Measurements from ENCODE around the gene KAZALD1.
A peak's percentile ranks its signal among the peaks of the same experiment; 100 is the strongest.

KAZALD1 gene

GRCh38 chr10:101043363-101043707, 18.5 kb upstream of the KAZALD1 start:
- Histone ChIP-seq H3K4me1 (ENCODE audit: control insufficient read depth, insufficient read depth, low read length) (peaks cover 27% of the 10 kb centered on the region), H3K9ac (ENCODE audit: low read length) (peak overlapping the region; percentile 85), H3K9me3 (ENCODE audit: control insufficient read depth, low read length) (no peaks in the 10 kb centered on the region), H3K36me3 (ENCODE audit: control insufficient read depth, insufficient read depth, low read length) (no peaks in the 10 kb centered on the region), H3K27me3 (ENCODE audit: control insufficient read depth, insufficient read depth, low read length) (peaks cover 20% of the 10 kb centered on the region), H3K4me3 (ENCODE audit: low read length) (peak overlapping the region; percentile 61)

GRCh38 chr10:101044117-101044516, 17.7 kb upstream of the KAZALD1 start:
- H3K36me3 ChIP-seq (ENCODE audit: control insufficient read depth, insufficient read depth, low read length): no peaks in the 10 kb centered on the region
- H3K27me3 ChIP-seq (ENCODE audit: control insufficient read depth, insufficient read depth, low read length): peaks cover 27% of the 10 kb centered on the region
- H3K4me1 ChIP-seq (ENCODE audit: control insufficient read depth, insufficient read depth, low read length): peaks cover 32% of the 10 kb centered on the region

GRCh38 chr10:101046332-101047238, 15.2 kb upstream of the KAZALD1 start:
- Histone ChIP-seq H3K27me3 (ENCODE audit: control insufficient read depth, insufficient read depth, low read length) (peaks cover 49% of the 10 kb centered on the region), H3K36me3 (ENCODE audit: control insufficient read depth, insufficient read depth, low read length) (no peaks in the 10 kb centered on the region), H3K9me3 (ENCODE audit: control insufficient read depth, low read length) (no peaks in the 10 kb centered on the region), H3K4me3 (ENCODE audit: low read length) (no peak overlapping the region), H3K4me1 (ENCODE audit: control insufficient read depth, insufficient read depth, low read length) (peaks cover 31% of the 10 kb centered on the region), H3K9ac (ENCODE audit: low read length) (no peak overlapping the region)

More at GRCh38 chr10:101044117-101044516, 17.7 kb upstream of the KAZALD1 start:
- no peak overlapping the region for H3K4me3 ChIP-seq (ENCODE audit: low read length)
- H3K9me3 ChIP-seq (ENCODE audit: control insufficient read depth, low read length): no peaks in the 10 kb centered on the region
- H3K9ac ChIP-seq (ENCODE audit: low read length): no peak overlapping the region

- Histone ChIP-seq H3K4me3 (ENCODE audit: low read length) (no peak overlapping the region), H3K27me3 (ENCODE audit: control insufficient read depth, insufficient read depth, low read length) (peaks cover 49% of the 10 kb centered on the region), H3K4me1 (ENCODE audit: control insufficient read depth, insufficient read depth, low read length) (peaks cover 24% of the 10 kb centered on the region)
Measured at GRCh38 chr10:101047268-101047667, 14.5 kb upstream of the KAZALD1 start.

GRCh38 chr10:101047961-101048892, 13.6 kb upstream of the KAZALD1 start:
- Histone ChIP-seq H3K9ac (ENCODE audit: low read length) (no peak overlapping the region), H3K4me3 (ENCODE audit: low read length) (no peak overlapping the region), H3K36me3 (ENCODE audit: control insufficient read depth, insufficient read depth, low read length) (no peaks in the 10 kb centered on the region), H3K27me3 (ENCODE audit: control insufficient read depth, insufficient read depth, low read length) (peaks cover 49% of the 10 kb centered on the region), H3K4me1 (ENCODE audit: control insufficient read depth, insufficient read depth, low read length) (peaks cover 18% of the 10 kb centered on the region), H3K9me3 (ENCODE audit: control insufficient read depth, low read length) (no peaks in the 10 kb centered on the region)

More at GRCh38 chr10:101047268-101047667, 14.5 kb upstream of the KAZALD1 start:
- H3K9ac ChIP-seq (ENCODE audit: low read length): no peak overlapping the region
- no peaks in the 10 kb centered on the region for H3K36me3 ChIP-seq (ENCODE audit: control insufficient read depth, insufficient read depth, low read length)
- no peaks in the 10 kb centered on the region for H3K9me3 ChIP-seq (ENCODE audit: control insufficient read depth, low read length)

- Histone ChIP-seq H3K27me3 (ENCODE audit: control insufficient read depth, insufficient read depth, low read length) (peaks cover 49% of the 10 kb centered on the region), H3K9ac (ENCODE audit: low read length) (no peak overlapping the region), H3K36me3 (ENCODE audit: control insufficient read depth, insufficient read depth, low read length) (no peaks in the 10 kb centered on the region), H3K4me3 (ENCODE audit: low read length) (no peak overlapping the region), H3K9me3 (ENCODE audit: control insufficient read depth, low read length) (no peaks in the 10 kb centered on the region), H3K4me1 (ENCODE audit: control insufficient read depth, insufficient read depth, low read length) (peaks cover 17% of the 10 kb centered on the region)
Measured at GRCh38 chr10:101050208-101051069, 11.3 kb upstream of the KAZALD1 start.

GRCh38 chr10:101052285-101052684, 9.5 kb upstream of the KAZALD1 start:
- no peak overlapping the region for H3K4me3 ChIP-seq (ENCODE audit: low read length)
- H3K9ac ChIP-seq (ENCODE audit: low read length): no peak overlapping the region
- H3K4me1 ChIP-seq (ENCODE audit: control insufficient read depth, insufficient read depth, low read length): peaks cover 21% of the 10 kb centered on the region
- H3K36me3 ChIP-seq (ENCODE audit: control insufficient read depth, insufficient read depth, low read length): no peaks in the 10 kb centered on the region
- peaks cover 40% of the 10 kb centered on the region for H3K27me3 ChIP-seq (ENCODE audit: control insufficient read depth, insufficient read depth, low read length)
- no peaks in the 10 kb centered on the region for H3K9me3 ChIP-seq (ENCODE audit: control insufficient read depth, low read length)

GRCh38 chr10:101053516-101053915, 8.3 kb upstream of the KAZALD1 start:
- Histone ChIP-seq H3K4me3 (ENCODE audit: low read length) (no peak overlapping the region), H3K27me3 (ENCODE audit: control insufficient read depth, insufficient read depth, low read length) (peaks cover 28% of the 10 kb centered on the region), H3K9me3 (ENCODE audit: control insufficient read depth, low read length) (no peaks in the 10 kb centered on the region)

GRCh38 chr10:101054351-101054750, 7.4 kb upstream of the KAZALD1 start:
- Histone ChIP-seq H3K4me1 (ENCODE audit: control insufficient read depth, insufficient read depth, low read length) (peaks cover 15% of the 10 kb centered on the region), H3K9me3 (ENCODE audit: control insufficient read depth, low read length) (no peaks in the 10 kb centered on the region), H3K9ac (ENCODE audit: low read length) (no peak overlapping the region), H3K4me3 (ENCODE audit: low read length) (no peak overlapping the region), H3K36me3 (ENCODE audit: control insufficient read depth, insufficient read depth, low read length) (no peaks in the 10 kb centered on the region), H3K27me3 (ENCODE audit: control insufficient read depth, insufficient read depth, low read length) (peaks cover 19% of the 10 kb centered on the region)

More at GRCh38 chr10:101053516-101053915, 8.3 kb upstream of the KAZALD1 start:
- Histone ChIP-seq H3K9ac (ENCODE audit: low read length) (no peak overlapping the region), H3K4me1 (ENCODE audit: control insufficient read depth, insufficient read depth, low read length) (peaks cover 16% of the 10 kb centered on the region), H3K36me3 (ENCODE audit: control insufficient read depth, insufficient read depth, low read length) (no peaks in the 10 kb centered on the region)

GRCh38 chr10:101054876-101055275, 6.9 kb upstream of the KAZALD1 start:
- H3K9me3 ChIP-seq (ENCODE audit: control insufficient read depth, low read length): no peaks in the 10 kb centered on the region
- H3K4me1 ChIP-seq (ENCODE audit: control insufficient read depth, insufficient read depth, low read length): peaks cover 17% of the 10 kb centered on the region
- H3K9ac ChIP-seq (ENCODE audit: low read length): no peak overlapping the region
- H3K4me3 ChIP-seq (ENCODE audit: low read length): no peak overlapping the region
- H3K27me3 ChIP-seq (ENCODE audit: control insufficient read depth, insufficient read depth, low read length): peaks cover 14% of the 10 kb centered on the region
- no peaks in the 10 kb centered on the region for H3K36me3 ChIP-seq (ENCODE audit: control insufficient read depth, insufficient read depth, low read length)

GRCh38 chr10:101055411-101055810, 6.4 kb upstream of the KAZALD1 start:
- Histone ChIP-seq H3K27me3 (ENCODE audit: control insufficient read depth, insufficient read depth, low read length) (peaks cover 9% of the 10 kb centered on the region), H3K9me3 (ENCODE audit: control insufficient read depth, low read length) (no peaks in the 10 kb centered on the region), H3K4me3 (ENCODE audit: low read length) (no peak overlapping the region), H3K9ac (ENCODE audit: low read length) (no peak overlapping the region), H3K36me3 (ENCODE audit: control insufficient read depth, insufficient read depth, low read length) (no peaks in the 10 kb centered on the region), H3K4me1 (ENCODE audit: control insufficient read depth, insufficient read depth, low read length) (peaks cover 19% of the 10 kb centered on the region)
